HCT116 (cell line): ENCODE data around the gene GRID2. TPM values are rescaled to one million over a fixed set of nuclear protein-coding genes. Genes with fewer than 3 reads are reported as not detected.

Experiments used
- ATAC-seq: fragments of 200-7000 bp; cut with Tn5 transposase; 2 replicates; pipeline ENCODE4 v1.9.1; 2020; ENCODE audit warnings: mild to moderate bottlenecking, moderate library complexity
- BruUV-seq: library from RNA; stranded (reverse); fragments of 400-500 nt; replicated peaks from 2 replicates; lab custom pipeline; 2021; lab: Mats Ljungman, UMichigan
- CTCF ChIA-PET: fragments of 300-600 bp; sonication (Branson Sonifier 250); formaldehyde crosslinking; loops from one replicate; lab custom pipeline; 2021; ENCODE audit warnings: antibody characterized with exemption; lab: Charles Lee
- POLR2A ChIA-PET: fragments of 300-600, 350-600 bp; sonication (Branson Sonifier 250); formaldehyde crosslinking; loops from one replicate; lab custom pipeline; 2021; ENCODE audit warnings: antibody characterized with exemption; lab: Charles Lee
- RAD21 ChIA-PET, 2 experiments: fragments of 300-600 bp; sonication (Branson Sonifier 250); formaldehyde crosslinking; loops; one replicate each; lab custom pipeline; 2023; ENCODE audit warnings: low total read pairs in 2 of 2; ENCODE audit not compliant: uncharacterized antibody in 2 of 2, unreplicated experiment in 2 of 2, low non-redundant PET in 1 of 2; lab: Charles Lee
- DNase-seq: peaks from one replicate; pipeline ENCODE4 v3.0.0-alpha.2; 2010; ENCODE audit warnings: low read depth, low spot score
- H2AFZ ChIP-seq: fragments of 200-600 bp; shearing (Covaris generic), sonication (generic); 2 replicates; pipeline ENCODE4 v1.6.1; 2017; ENCODE audit warnings: low read depth, mixed run types, mixed read lengths, antibody characterized with exemption, low read length; ENCODE audit not compliant: poor library complexity, severe bottlenecking
- H3K27ac ChIP-seq: 2 replicates; pipeline ENCODE4 v1.5.1; 2012; ENCODE audit warnings: low read depth, low read length
- H3K27me3 ChIP-seq: fragments of 200-600 bp; sonication (generic); 2 replicates; pipeline ENCODE4 v1.6.1; 2016; ENCODE audit warnings: mixed run types, low read length, mixed read lengths; ENCODE audit not compliant: insufficient read depth
- H3K36me3 ChIP-seq, 2 experiments: fragments of 200-500 bp in 1 of 2; fragments of 200-600 bp in 1 of 2; sonication (Bioruptor generic) in 1 of 2; sonication (generic) in 1 of 2; 2 replicates each; pipeline versions ENCODE4 v1.5.1 to v1.6.1; 2014 to 2016; ENCODE audit warnings: low read length in 2 of 2, inconsistent platforms in 1 of 2, mixed read lengths in 1 of 2, mixed run types in 1 of 2; ENCODE audit not compliant: insufficient read depth in 2 of 2, control insufficient read depth in 1 of 2
- H3K4me1 ChIP-seq, 2 experiments: fragments of 200-600 bp in 1 of 2; sonication (generic) in 1 of 2; 2 replicates each; pipeline versions ENCODE4 v1.5.1 to v1.6.1; 2012 to 2017; ENCODE audit warnings: low read length in 2 of 2, inconsistent platforms in 1 of 2, mild to moderate bottlenecking in 1 of 2, mixed read lengths in 1 of 2, mixed run types in 1 of 2, moderate library complexity in 1 of 2; ENCODE audit not compliant: insufficient read depth in 2 of 2, control insufficient read depth in 1 of 2
- H3K4me2 ChIP-seq: fragments of 200-600 bp; sonication (generic); 2 replicates; pipeline ENCODE4 v1.6.1; 2017; ENCODE audit warnings: mixed run types, low read length, mixed read lengths
- H3K4me3 ChIP-seq, 2 experiments: fragments of 200-600 bp in 1 of 2; sonication (generic) in 1 of 2; replicated peaks in 1 of 2; 2 replicates each; pipeline ENCODE4 v1.5.1; 2011 to 2016; ENCODE audit warnings: low read length in 2 of 2, control low read depth in 1 of 2, low read depth in 1 of 2, mild to moderate bottlenecking in 1 of 2, mixed read lengths in 1 of 2, mixed run types in 1 of 2
- H3K79me2 ChIP-seq: fragments of 200-600 bp; sonication (generic); 2 replicates; pipeline ENCODE4 v1.6.1; 2017; ENCODE audit warnings: mild to moderate bottlenecking, mixed run types, low read length, moderate library complexity, mixed read lengths; ENCODE audit not compliant: insufficient read depth
- H3K9ac ChIP-seq: fragments of 200-600 bp; sonication (generic); 2 replicates; pipeline ENCODE4 v1.6.1; 2016; ENCODE audit warnings: low read length, mixed read lengths
- H3K9me2 ChIP-seq: fragments of 200-600 bp; sonication (generic), shearing (Covaris generic); 2 replicates; pipeline ENCODE4 v1.6.1; 2017; ENCODE audit warnings: mixed run types, mild to moderate bottlenecking, moderate library complexity; ENCODE audit not compliant: insufficient read depth
- H3K9me3 ChIP-seq, 2 experiments: fragments of 200-500 bp in 1 of 2; fragments of 200-600 bp in 1 of 2; sonication (Bioruptor generic) in 1 of 2; sonication (generic) in 1 of 2; 2 replicates each; pipeline ENCODE4 v1.6.1; 2014 to 2017; ENCODE audit warnings: low read length in 2 of 2, mixed read lengths in 2 of 2, inconsistent platforms in 1 of 2, low read depth in 1 of 2, mild to moderate bottlenecking in 1 of 2, mixed run types in 1 of 2, moderate library complexity in 1 of 2; ENCODE audit not compliant: control insufficient read depth in 1 of 2, insufficient read depth in 1 of 2
- H4K20me1 ChIP-seq: fragments of 200-600 bp; sonication (generic), shearing (Covaris generic); 2 replicates; pipeline ENCODE4 v1.6.1; 2017; ENCODE audit warnings: mixed run types, mild to moderate bottlenecking, moderate library complexity; ENCODE audit not compliant: insufficient read depth
- EGR1 ChIP-seq: IDR thresholded peaks from 2 replicates; pipeline ENCODE4 v1.6.1; 2012; ENCODE audit warnings: low read depth
- ELF1 ChIP-seq: IDR thresholded peaks from 2 replicates; pipeline ENCODE4 v1.6.1; 2012; ENCODE audit warnings: low read depth, borderline replicate concordance
- EZH2 ChIP-seq: fragments of 200-600 bp; sonication (generic); IDR thresholded peaks from 2 replicates; pipeline ENCODE4 v1.6.1; 2017; ENCODE audit warnings: antibody characterized with exemption, mixed run types
- FOSL1 ChIP-seq: IDR thresholded peaks from 2 replicates; pipeline ENCODE4 v1.6.1; 2012; ENCODE audit warnings: low read depth
- POLR2A ChIP-seq: IDR thresholded peaks from 2 replicates; pipeline ENCODE4 v1.7.0; 2011; ENCODE audit warnings: borderline replicate concordance; ENCODE audit not compliant: insufficient read depth, insufficient read length; ENCODE audit errors: extremely low read depth
- POLR2AphosphoS5 ChIP-seq: IDR thresholded peaks from 2 replicates; pipeline ENCODE4 v1.6.1; 2011; ENCODE audit warnings: mild to moderate bottlenecking, low read depth, low read length, moderate library complexity
- REST ChIP-seq: IDR thresholded peaks from 2 replicates; pipeline ENCODE4 v1.6.1; 2012; ENCODE audit warnings: low read depth
- SIN3A ChIP-seq: IDR thresholded peaks from 2 replicates; pipeline ENCODE4 v1.6.1; 2012; ENCODE audit warnings: low read depth
- SP1 ChIP-seq: IDR thresholded peaks from 2 replicates; pipeline ENCODE4 v1.6.1; 2012; ENCODE audit warnings: low read depth
- SRF ChIP-seq: IDR thresholded peaks from 2 replicates; pipeline ENCODE4 v1.6.1; 2012; ENCODE audit warnings: low read depth
- TCF7L2 ChIP-seq: IDR thresholded peaks from 2 replicates; pipeline ENCODE4 v1.7.0; 2011; ENCODE audit warnings: borderline replicate concordance, inconsistent platforms; ENCODE audit not compliant: insufficient read depth, insufficient read length; ENCODE audit errors: extremely low read depth
- YY1 ChIP-seq: IDR thresholded peaks from 2 replicates; pipeline ENCODE4 v1.6.1; 2011; ENCODE audit warnings: low read length, low read depth, moderate library complexity, mild to moderate bottlenecking; ENCODE audit not compliant: insufficient replicate concordance; ENCODE audit errors: extremely low read depth
- ZFX ChIP-seq: fragments of 450-650 bp; IDR thresholded peaks from 2 replicates; pipeline ENCODE4 v1.6.1; 2017
- ZNF274 ChIP-seq: fragments of 200-500 bp; sonication (Bioruptor generic); IDR thresholded peaks from 2 replicates; pipeline ENCODE4 v1.6.1; 2014; ENCODE audit warnings: mild to moderate bottlenecking, low read depth, low read length, inconsistent platforms
- intact Hi-C: fragments of 100-400 bp; cut with micrococcal nuclease; formaldehyde crosslinking; loops from 2 replicates; pipeline ENCODE4 v1.10.0; 2022
- total RNA-seq: library from RNA; stranded (reverse); gene quantifications from one replicate; pipeline ENCODE4 v1.2.1, GENCODE V29; 2021; ENCODE audit not compliant: unreplicated experiment
- TF ChIP-seq, protein P1 (sequence below), 3 experiments: fragments of 200-600 bp in 1 of 3; sonication (generic) in 1 of 3; IDR thresholded peaks in 2 of 3; conservative IDR thresholded peaks in 1 of 3; 2 replicates each; pipeline ENCODE4 v1.5.1; 2012 to 2017; ENCODE audit warnings: low read depth in 2 of 3, low read length in 2 of 3, antibody characterized with exemption in 1 of 3, borderline replicate concordance in 1 of 3, control low read depth in 1 of 3, mild to moderate bottlenecking in 1 of 3, mixed read lengths in 1 of 3, mixed run types in 1 of 3, moderate library complexity in 1 of 3; ENCODE audit not compliant: insufficient read depth in 1 of 3
- TF ChIP-seq, protein P2 (sequence below): IDR thresholded peaks from 2 replicates; pipeline ENCODE4 v1.6.1; 2012

Gene GRID2
- total RNA-seq, 1 experiment from 2014 or later, result not detected

DNA sequence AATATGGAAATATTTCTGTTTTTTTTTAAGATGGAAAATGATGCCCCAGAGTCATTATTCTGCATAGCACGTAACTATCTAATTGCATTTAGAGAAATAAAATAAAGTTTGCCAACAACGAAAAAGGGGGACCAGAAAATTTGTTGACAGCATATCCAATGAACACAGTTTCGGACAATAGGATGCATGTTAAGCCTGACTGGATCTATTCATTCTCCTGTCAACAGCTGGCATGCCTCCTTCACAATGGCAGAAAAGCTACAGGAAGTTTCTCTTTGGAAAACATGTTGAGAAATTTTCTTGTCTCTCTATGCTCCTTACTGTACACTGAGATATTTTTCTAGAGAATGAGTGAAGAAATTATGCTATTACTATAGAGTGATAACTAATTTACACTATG lies 262.5 kb downstream of the GRID2 start (continued):
- TF ChIP-seq, protein P1, sequence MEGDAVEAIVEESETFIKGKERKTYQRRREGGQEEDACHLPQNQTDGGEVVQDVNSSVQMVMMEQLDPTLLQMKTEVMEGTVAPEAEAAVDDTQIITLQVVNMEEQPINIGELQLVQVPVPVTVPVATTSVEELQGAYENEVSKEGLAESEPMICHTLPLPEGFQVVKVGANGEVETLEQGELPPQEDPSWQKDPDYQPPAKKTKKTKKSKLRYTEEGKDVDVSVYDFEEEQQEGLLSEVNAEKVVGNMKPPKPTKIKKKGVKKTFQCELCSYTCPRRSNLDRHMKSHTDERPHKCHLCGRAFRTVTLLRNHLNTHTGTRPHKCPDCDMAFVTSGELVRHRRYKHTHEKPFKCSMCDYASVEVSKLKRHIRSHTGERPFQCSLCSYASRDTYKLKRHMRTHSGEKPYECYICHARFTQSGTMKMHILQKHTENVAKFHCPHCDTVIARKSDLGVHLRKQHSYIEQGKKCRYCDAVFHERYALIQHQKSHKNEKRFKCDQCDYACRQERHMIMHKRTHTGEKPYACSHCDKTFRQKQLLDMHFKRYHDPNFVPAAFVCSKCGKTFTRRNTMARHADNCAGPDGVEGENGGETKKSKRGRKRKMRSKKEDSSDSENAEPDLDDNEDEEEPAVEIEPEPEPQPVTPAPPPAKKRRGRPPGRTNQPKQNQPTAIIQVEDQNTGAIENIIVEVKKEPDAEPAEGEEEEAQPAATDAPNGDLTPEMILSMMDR (IDR thresholded peaks at IDR 0.05 in 2 of 3, conservative IDR thresholded peaks at IDR 0.05 in 1 of 3; ENCODE audit: borderline replicate concordance in 1 of 3, insufficient read depth in 1 of 3, low read depth in 2 of 3, low read length in 2 of 3), result no peak
- no peak for TF ChIP-seq SP1
- no peak for TF ChIP-seq POLR2AphosphoS5
- no peak for TF ChIP-seq ELF1
- no peak for TF ChIP-seq SIN3A
- TF ChIP-seq EGR1, result no peak
- TF ChIP-seq SRF, result no peak

DNA sequence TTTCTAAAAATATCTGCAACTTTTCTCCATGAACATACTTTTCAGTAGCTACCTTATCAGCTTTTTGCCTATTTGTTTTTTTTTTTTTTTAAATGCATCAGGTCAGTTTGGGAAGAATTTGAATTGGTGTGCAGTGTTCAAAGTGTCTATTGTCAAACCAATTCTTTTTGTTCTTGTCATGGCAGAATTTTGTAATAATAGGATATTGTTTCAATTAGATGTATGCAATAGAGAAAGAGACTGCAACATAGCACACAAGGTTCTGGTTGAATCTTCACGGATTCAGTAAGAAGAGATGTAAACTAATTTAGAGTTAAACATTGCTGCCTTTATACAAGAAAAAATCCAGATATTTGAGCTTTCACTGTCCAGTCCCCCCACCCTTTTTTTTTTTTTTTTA lies 277.1 kb downstream of the GRID2 start:
- Histone ChIP-seq H3K9me3 (no peaks in the 10 kb centered on the region), H3K27me3 (no peaks in the 10 kb centered on the region), H3K4me1 (no peaks in the 10 kb centered on the region), H3K27ac (no peak overlapping the region), H3K4me2 (no peak overlapping the region), H3K9me2 (no peaks in the 10 kb centered on the region), H3K9ac (no peak overlapping the region), H3K4me3 (no peak overlapping the region), H2AFZ (no peak overlapping the region), H4K20me1 (no peaks in the 10 kb centered on the region), H3K79me2 (no peaks in the 10 kb centered on the region), H3K36me3 (no peaks in the 10 kb centered on the region)
- CTCF ChIA-PET, result no interaction called here
- DNase-seq, result no peak
- intact Hi-C loops, result no loop called here
- BruUV-seq, result no TSS peak
- no peak for ATAC-seq
- POLR2A ChIA-PET, result interaction anchor here (0.6 kb wide), 1 partner anchor 352 kb away, joined by 3 read pairs; no protein-coding TSS in a partner anchor
- RAD21 ChIA-PET, result no interaction called here
- TF ChIP-seq ZNF274, result no peak
- no peak for TF ChIP-seq EGR1
- no peak for TF ChIP-seq ZFX
- no peak for TF ChIP-seq EZH2
- TF ChIP-seq TCF7L2, result no peak
- TF ChIP-seq, protein P2, sequence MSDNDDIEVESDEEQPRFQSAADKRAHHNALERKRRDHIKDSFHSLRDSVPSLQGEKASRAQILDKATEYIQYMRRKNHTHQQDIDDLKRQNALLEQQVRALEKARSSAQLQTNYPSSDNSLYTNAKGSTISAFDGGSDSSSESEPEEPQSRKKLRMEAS, result no peak
- no peak for TF ChIP-seq REST
- TF ChIP-seq POLR2A, result no peak
- no peak for TF ChIP-seq ELF1
- no peak for TF ChIP-seq POLR2AphosphoS5
- TF ChIP-seq, protein P1 (IDR thresholded peaks at IDR 0.05 in 2 of 3, conservative IDR thresholded peaks at IDR 0.05 in 1 of 3; ENCODE audit: borderline replicate concordance in 1 of 3, insufficient read depth in 1 of 3, low read depth in 2 of 3, low read length in 2 of 3), result no peak
- TF ChIP-seq FOSL1, result no peak
- no peak for TF ChIP-seq SRF
- TF ChIP-seq YY1, result no peak
